Activated CD8-positive, alpha-beta memory T cell treated with anti-CD3 and anti-CD28 coated beads for 36 hours (primary cell): ENCODE data around the gene PRDM5. TPM values are rescaled to one million over a fixed set of nuclear protein-coding genes. Genes with fewer than 3 reads are reported as not detected.

Experiments used
- CTCF ChIA-PET: fragments of 350-600 bp; sonication (Branson Sonifier 250); formaldehyde crosslinking; loops from one replicate; lab custom pipeline; 2021; ENCODE audit warnings: antibody characterized with exemption; lab: Charles Lee
- POLR2A ChIA-PET: fragments of 350-600 bp; sonication (Branson Sonifier 250); formaldehyde crosslinking; loops from one replicate; lab custom pipeline; 2021; ENCODE audit warnings: antibody characterized with exemption; lab: Charles Lee
- total RNA-seq, 2 experiments: library from RNA; stranded (reverse); gene quantifications; one replicate each; pipeline ENCODE4 v1.2.3, GENCODE V29; 2021

Gene PRDM5
- under 1 TPM; 0.32 to 0.48 TPM for total RNA-seq

- CTCF ChIA-PET: interaction anchor here (1.0 to 1.2 kb wide), 2 partner anchors 113 to 197 kb away, joined by 3 read pairs; no protein-coding TSS in a partner anchor
Measured at GRCh38 chr4:120922381-120923206, at the start of gene PRDM5. Gene PRDM5 (minus strand): TSS chr4:120922726. CDS start chr4:120922608, 118 bp downstream.

GRCh38 chr4:120971884-120972283 lies 49.4 kb upstream of the PRDM5 start:
- POLR2A ChIA-PET: no interaction called here
- CTCF ChIA-PET: no interaction called here

More at GRCh38 chr4:120922381-120923206, at the start of gene PRDM5:
- POLR2A ChIA-PET: no interaction called here

- POLR2A ChIA-PET: no interaction called here
- CTCF ChIA-PET: no interaction called here
Measured at GRCh38 chr4:120965938-120966337, 43.4 kb upstream of the PRDM5 start.

- CTCF ChIA-PET: no interaction called here
- POLR2A ChIA-PET: no interaction called here
Measured at GRCh38 chr4:120964596-120964995, 42.1 kb upstream of the PRDM5 start.

- ChIA-PET POLR2A (no interaction called here), CTCF (no interaction called here)
Measured at GRCh38 chr4:120963449-120963848, 40.9 kb upstream of the PRDM5 start.

- CTCF ChIA-PET: no interaction called here
- POLR2A ChIA-PET: no interaction called here
Measured at GRCh38 chr4:120960656-120961267, 38.2 kb upstream of the PRDM5 start.

- CTCF ChIA-PET: no interaction called here
- POLR2A ChIA-PET: no interaction called here
Measured at GRCh38 chr4:120948382-120948781, 25.9 kb upstream of the PRDM5 start.

- ChIA-PET CTCF (no interaction called here), POLR2A (no interaction called here)
Measured at GRCh38 chr4:120942776-120943175, 20.2 kb upstream of the PRDM5 start.

- CTCF ChIA-PET: interaction anchor here (0.5 kb wide), 1 partner anchor 78 kb away, joined by 3 read pairs; no protein-coding TSS in a partner anchor
- POLR2A ChIA-PET: no interaction called here
Measured at GRCh38 chr4:120940547-120940946, 18.0 kb upstream of the PRDM5 start.

- POLR2A ChIA-PET: no interaction called here
Measured at GRCh38 chr4:120939693-120940092, 17.2 kb upstream of the PRDM5 start.

GRCh38 chr4:120929847-120930246 lies 7.3 kb upstream of the PRDM5 start:
- CTCF ChIA-PET: no interaction called here

More at GRCh38 chr4:120939693-120940092, 17.2 kb upstream of the PRDM5 start:
- CTCF ChIA-PET: no interaction called here

GRCh38 chr4:120927801-120928409 lies 5.4 kb upstream of the PRDM5 start:
- POLR2A ChIA-PET: interaction anchor here (0.6 kb wide), 1 partner anchor 859 kb away, joined by 3 read pairs; no protein-coding TSS in a partner anchor
- CTCF ChIA-PET: no interaction called here

More at GRCh38 chr4:120929847-120930246, 7.3 kb upstream of the PRDM5 start:
- POLR2A ChIA-PET: no interaction called here

- ChIA-PET POLR2A (no interaction called here), CTCF (no interaction called here)
Measured at GRCh38 chr4:120926358-120927025, 4.0 kb upstream of the PRDM5 start.

- CTCF ChIA-PET: no interaction called here
Measured at GRCh38 chr4:120924931-120925330, 2.4 kb upstream of the PRDM5 start.

GRCh38 chr4:120923207-120923522 lies 639 bp upstream of the PRDM5 start:
- POLR2A ChIA-PET: no interaction called here
- CTCF ChIA-PET: interaction anchor here (1.0 kb wide), 1 partner anchor 113 kb away, joined by 3 read pairs; no protein-coding TSS in a partner anchor

More at GRCh38 chr4:120924931-120925330, 2.4 kb upstream of the PRDM5 start:
- POLR2A ChIA-PET: no interaction called here

GRCh38 chr4:120921456-120922380 lies 808 bp downstream of the PRDM5 start:
- ChIA-PET CTCF (interaction anchor here (1.2 kb wide), 1 partner anchor 198 kb away, joined by 3 read pairs; no protein-coding TSS in a partner anchor), POLR2A (no interaction called here)

GRCh38 chr4:120920666-120921065 lies 1.9 kb downstream of the PRDM5 start:
- POLR2A ChIA-PET: no interaction called here
- CTCF ChIA-PET: no interaction called here

GRCh38 chr4:120919358-120919757 lies 3.2 kb downstream of the PRDM5 start:
- ChIA-PET CTCF (no interaction called here), POLR2A (no interaction called here)

GRCh38 chr4:120918788-120919187 lies 3.7 kb downstream of the PRDM5 start:
- ChIA-PET CTCF (no interaction called here), POLR2A (no interaction called here)
